Measurements from ENCODE around the gene CCDC200.
"Not testable (repeated sequence)": the region's sequence is repeated elsewhere in the genome, so short reads cannot be mapped to it uniquely, and the experiment has no call there.

Gene CCDC200

GRCh38 chr17:43193251-43193650, 35.2 kb downstream of the CCDC200 start:
- ATAC-seq = no peak
- H3K4me3 Mint-ChIP-seq = no peak overlapping the region
- no peak overlapping the region for H3K27ac Mint-ChIP-seq
- H3K27me3 Mint-ChIP-seq = no peaks in the 10 kb centered on the region
- no peaks in the 10 kb centered on the region for H3K4me1 Mint-ChIP-seq
- H3K36me3 Mint-ChIP-seq = peaks cover 71% of the 10 kb centered on the region
- no peaks in the 10 kb centered on the region for H3K9me3 Mint-ChIP-seq

GRCh38 chr17:43186656-43187055, 41.8 kb downstream of the CCDC200 start:
- not testable (repeated sequence) for ATAC-seq, H3K4me1 Mint-ChIP-seq, H3K27me3 Mint-ChIP-seq, H3K27ac Mint-ChIP-seq, H3K9me3 Mint-ChIP-seq, H3K4me3 Mint-ChIP-seq
- peaks cover 41% of the 10 kb centered on the region for H3K36me3 Mint-ChIP-seq

GRCh38 chr17:43183921-43184320, 44.5 kb downstream of the CCDC200 start:
- Mint-ChIP-seq H3K4me3 (no peak overlapping the region), H3K27ac (no peak overlapping the region), H3K9me3 (no peaks in the 10 kb centered on the region), H3K4me1 (no peaks in the 10 kb centered on the region), H3K27me3 (no peaks in the 10 kb centered on the region), H3K36me3 (peaks cover 23% of the 10 kb centered on the region)
- ATAC-seq = no peak

- H3K27me3 Mint-ChIP-seq = no peaks in the 10 kb centered on the region
- peaks cover 14% of the 10 kb centered on the region for H3K4me1 Mint-ChIP-seq
- ATAC-seq = no peak
- no peaks in the 10 kb centered on the region for H3K9me3 Mint-ChIP-seq
- H3K36me3 Mint-ChIP-seq = peaks cover 22% of the 10 kb centered on the region
- no peak overlapping the region for H3K4me3 Mint-ChIP-seq
- H3K27ac Mint-ChIP-seq = peak overlapping the region; percentile 46
These were observed 52.3 kb downstream of the CCDC200 start for GRCh38 chr17:43176119-43176570.

GRCh38 chr17:43175213-43176118, 53.0 kb downstream of the CCDC200 start:
- ATAC-seq = no peak
- Mint-ChIP-seq H3K27ac (peak overlapping the region; percentile 46), H3K27me3 (no peaks in the 10 kb centered on the region)

GRCh38 chr17:43171586-43172487, 56.6 kb downstream of the CCDC200 start:
- no peaks in the 10 kb centered on the region for H3K27me3 Mint-ChIP-seq
- no peaks in the 10 kb centered on the region for H3K9me3 Mint-ChIP-seq
- H3K4me3 Mint-ChIP-seq = no peak overlapping the region
- peaks cover 15% of the 10 kb centered on the region for H3K36me3 Mint-ChIP-seq
- no peak overlapping the region for H3K27ac Mint-ChIP-seq
- ATAC-seq = no peak
- H3K4me1 Mint-ChIP-seq = peaks cover 14% of the 10 kb centered on the region

More at GRCh38 chr17:43175213-43176118, 53.0 kb downstream of the CCDC200 start:
- no peaks in the 10 kb centered on the region for H3K9me3 Mint-ChIP-seq
- peaks cover 14% of the 10 kb centered on the region for H3K4me1 Mint-ChIP-seq
- no peak overlapping the region for H3K4me3 Mint-ChIP-seq
- peaks cover 22% of the 10 kb centered on the region for H3K36me3 Mint-ChIP-seq

All from stimulated activated memory B cell treated with anti-CD40 and anti-IgM and Interleukin-4, amounts not matched to agents 10 μg/mL and 1 μg/mL and 100 μg/mL, for 72 hours (primary cell).